HG03280 (cell line): ENCODE measurements around the gene CD8A.

Experiments
- ATAC-seq: cut with Tn5 transposase; IDR thresholded peaks from one replicate; pipeline ENCODE4 v1.9.1; 2021; ENCODE audit warnings: mild to moderate bottlenecking, moderate library complexity; ENCODE audit not compliant: unreplicated experiment

Gene CD8A

DNA sequence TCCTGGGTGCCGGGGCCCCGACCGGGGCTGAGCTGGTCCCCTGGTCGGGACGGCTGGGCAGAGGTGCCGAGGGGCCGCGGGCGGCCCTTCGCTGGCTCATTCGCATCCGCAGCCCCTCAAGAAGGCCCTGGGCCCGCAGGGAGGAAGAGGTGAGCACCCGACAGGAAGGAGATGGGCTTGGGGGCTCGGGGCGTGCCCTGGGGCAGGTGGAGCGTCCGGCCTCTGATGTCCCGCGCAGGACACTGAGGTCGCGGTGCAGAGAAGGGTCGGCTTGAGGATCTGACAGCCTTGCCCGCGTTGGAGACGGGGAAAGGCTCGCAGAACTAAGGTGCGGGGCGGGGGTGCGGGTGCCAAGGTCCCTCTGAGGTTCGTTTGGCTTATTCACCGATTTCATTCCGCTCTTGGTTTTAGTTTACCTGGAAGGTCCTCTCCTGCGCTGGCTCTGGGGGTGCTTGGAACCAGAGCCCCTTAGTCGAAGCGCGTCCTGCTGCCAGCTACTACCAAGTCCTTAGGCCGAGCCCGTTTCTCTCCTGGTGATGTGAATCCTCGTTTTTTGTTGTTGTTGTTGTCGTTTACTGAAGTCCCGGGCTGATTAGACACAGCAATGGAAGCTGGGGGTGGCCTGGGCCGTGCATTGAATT lies 18.9 kb upstream of the CD8A start:
- no peak for ATAC-seq

GRCh38 chr2:86808315-86809161 lies 17.8 kb upstream of the CD8A start:
- peak; percentile 93 for ATAC-seq

- no peak for ATAC-seq
Observed at GRCh38 chr2:86807468-86808275, 17.0 kb upstream of the CD8A start.

DNA sequence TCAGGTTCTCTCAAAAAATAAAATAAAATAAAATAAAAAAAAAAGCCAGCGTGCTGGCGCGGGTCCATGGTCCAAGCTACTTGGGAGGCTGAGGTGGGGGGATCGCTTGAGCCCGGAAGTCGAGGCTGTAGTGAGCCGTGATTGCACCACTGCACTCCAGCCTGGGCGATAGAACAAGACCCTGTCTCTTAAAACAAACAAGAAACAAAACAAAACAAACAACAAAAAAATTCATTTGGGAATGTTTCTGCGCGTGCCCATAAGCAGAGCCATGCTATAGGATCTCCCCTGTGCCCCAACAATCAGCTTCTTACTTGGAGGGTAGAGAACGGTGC lies 16.4 kb upstream of the CD8A start:
- ATAC-seq, result no peak

DNA sequence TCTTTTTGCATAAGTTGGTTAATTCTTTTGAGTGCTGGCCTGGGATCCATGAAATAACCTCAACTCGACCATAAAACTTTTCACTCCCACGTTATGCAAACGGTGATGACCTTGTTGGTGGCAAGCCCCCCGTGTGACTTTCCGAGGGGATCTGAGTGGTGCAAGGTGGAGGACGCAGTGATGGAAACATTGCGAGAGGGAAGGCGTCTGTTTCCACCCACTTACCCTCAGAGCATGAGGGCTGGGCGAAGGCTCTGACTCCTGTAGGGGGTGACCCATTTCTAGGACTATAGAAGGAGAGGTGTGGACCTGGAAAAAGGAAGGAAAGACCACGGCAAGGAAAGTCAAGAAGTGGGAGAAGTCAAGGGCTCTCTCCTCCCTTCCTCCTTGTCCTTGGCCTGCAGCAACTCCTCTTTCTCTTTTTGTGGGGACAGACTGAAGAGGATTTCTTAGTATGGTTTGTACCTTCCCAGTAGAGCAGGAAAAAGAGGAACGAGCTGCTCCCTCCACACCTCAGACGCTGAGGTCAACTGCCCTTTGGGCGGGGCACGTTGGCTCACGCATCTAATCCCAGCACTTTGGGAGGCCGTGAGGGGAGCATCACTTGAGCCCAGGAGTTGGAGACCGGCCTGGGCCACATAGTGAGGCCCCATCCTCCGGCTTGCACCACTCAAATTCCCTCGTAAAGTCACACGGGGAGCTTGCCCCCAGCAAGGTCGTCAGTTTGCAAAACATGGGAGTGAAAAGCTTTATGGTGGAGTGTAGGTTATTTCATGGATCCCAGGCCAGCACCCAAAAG lies 15.5 kb upstream of the CD8A start:
- ATAC-seq, result no peak

GRCh38 chr2:86800856-86801567 lies 10.3 kb upstream of the CD8A start:
- no peak for ATAC-seq

- no peak for ATAC-seq
Observed at GRCh38 chr2:86794861-86795260, 4.1 kb upstream of the CD8A start.

DNA sequence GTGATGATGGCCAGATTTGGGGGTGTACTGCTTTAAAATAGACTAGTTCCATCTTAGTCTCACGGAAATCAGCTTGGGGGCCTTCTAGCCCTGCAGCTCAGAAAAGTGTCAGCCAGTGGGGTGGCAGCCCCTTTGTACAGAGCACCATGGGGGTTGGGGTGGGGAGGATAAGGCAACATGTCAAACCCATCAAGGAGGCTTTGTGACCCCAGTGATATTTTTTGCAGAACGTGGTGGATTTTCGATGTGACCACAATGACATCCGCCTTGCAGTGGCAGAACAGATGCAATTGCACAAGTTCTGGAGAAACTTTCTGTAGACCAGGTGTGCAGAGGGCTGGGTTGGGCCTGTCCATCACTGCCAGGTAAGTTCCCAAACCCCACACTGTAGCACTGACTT lies 3.0 kb upstream of the CD8A start:
- ATAC-seq, result no peak

GRCh38 chr2:86791573-86791972 lies 860 bp upstream of the CD8A start:
- ATAC-seq, result no peak

DNA sequence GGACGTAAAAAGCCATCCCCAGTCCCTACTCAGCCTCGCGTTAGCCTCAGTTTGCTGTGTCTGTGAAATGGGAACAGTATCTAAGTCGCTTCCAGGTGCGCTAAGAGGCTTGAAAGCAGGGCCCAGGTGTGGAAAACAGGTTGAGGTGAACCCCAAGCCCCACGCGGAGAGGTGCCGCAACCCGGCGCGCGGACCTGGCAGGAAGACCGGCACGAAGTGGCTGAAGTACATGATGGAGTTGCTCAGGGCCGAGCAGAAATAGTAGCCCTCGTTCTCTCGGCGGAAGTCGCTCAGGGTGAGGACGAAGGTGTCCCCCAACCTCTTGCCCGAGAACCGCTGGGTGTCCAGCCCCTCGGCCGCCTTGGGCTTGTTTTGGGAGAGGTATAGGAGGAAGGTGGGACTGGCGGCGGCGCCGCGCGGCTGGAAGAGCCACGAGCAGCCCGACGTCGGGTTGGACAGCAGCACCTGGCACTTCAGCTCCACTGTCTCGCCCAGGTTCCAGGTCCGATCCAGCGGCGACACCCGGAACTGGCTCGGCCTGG lies 508 bp downstream of the CD8A start:
- no peak for ATAC-seq

GRCh38 chr2:86789687-86790133 lies 1.0 kb downstream of the CD8A start:
- no peak for ATAC-seq

GRCh38 chr2:86788881-86789686 lies 1.6 kb downstream of the CD8A start:
- ATAC-seq, result no peak

DNA sequence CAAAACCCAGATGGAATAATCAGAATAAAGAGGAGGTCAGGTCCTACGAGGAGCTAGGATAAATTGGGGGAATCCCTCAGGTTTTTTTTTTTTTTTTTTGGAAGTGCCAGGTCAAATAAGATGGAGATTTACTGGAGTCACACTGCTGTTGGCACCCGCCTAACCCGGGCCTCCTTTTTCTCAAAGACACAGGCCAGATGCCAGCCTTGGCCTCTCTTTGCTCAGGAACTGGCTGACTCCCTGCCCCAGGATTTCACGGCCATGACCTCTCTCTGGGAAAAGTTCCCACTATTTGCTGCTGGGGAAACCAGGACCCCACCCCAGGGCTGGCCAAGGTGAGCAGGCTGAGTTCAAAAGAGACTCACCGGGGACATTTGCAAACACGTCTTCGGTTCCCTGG lies 2.5 kb downstream of the CD8A start:
- ATAC-seq, result no peak

GRCh38 chr2:86787736-86788135 lies 3.0 kb downstream of the CD8A start:
- no peak for ATAC-seq

GRCh38 chr2:86786001-86786536 lies 4.6 kb downstream of the CD8A start:
- ATAC-seq, result no peak

DNA sequence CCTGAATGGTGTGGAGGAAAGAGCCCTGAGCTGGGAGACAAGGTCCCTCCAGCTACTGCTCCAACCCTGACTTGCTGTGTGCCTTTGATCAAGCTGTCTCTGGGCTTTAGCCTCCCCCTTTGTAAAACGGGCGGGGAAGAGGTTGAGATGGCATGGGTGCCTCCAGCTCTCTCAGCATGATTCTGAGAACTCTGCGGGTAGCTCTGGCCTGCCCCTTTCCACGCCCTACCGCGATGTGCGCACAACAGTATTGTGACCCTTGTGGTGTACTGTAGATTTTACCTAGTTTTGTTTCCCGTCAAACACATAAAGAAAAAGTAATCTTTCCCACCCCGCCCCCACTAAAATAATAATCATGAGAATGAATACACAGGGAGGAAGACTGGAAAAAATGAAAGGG lies 5.3 kb downstream of the CD8A start:
- ATAC-seq, result no peak

DNA sequence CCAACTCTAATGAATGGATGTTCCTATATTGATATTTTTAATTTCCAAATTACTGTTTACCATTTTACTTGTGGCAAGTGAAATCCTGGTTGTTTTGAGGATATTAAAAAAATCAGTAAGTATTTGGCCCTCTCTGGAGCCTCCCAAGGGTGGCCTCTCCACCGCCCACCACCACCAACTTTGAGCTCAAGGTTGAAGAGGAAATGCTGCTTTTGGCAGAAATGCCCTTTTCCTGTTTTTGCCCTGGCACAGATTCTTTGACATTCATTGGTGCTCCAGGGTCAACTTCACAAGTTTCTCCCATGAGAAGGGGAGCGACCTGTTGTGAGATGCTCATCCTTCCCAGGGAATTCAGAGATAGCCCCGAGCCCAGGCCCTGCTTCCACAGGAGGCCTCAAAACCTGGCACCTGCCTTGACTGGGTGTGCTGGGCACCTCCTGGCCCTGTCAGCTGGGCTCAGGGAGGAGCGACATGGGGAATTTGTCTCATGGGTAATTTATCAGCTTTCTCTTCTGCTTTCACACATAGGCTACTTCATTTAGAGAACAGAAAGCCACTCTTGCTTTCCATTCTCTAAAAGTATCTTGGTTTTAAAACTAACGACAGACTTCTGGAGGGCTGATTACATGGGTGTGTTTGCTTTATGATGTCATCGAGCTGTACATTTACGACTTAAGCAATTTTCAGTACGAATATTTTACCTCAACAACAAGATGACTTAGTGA lies 6.9 kb downstream of the CD8A start:
- ATAC-seq, result peak; percentile 87

DNA sequence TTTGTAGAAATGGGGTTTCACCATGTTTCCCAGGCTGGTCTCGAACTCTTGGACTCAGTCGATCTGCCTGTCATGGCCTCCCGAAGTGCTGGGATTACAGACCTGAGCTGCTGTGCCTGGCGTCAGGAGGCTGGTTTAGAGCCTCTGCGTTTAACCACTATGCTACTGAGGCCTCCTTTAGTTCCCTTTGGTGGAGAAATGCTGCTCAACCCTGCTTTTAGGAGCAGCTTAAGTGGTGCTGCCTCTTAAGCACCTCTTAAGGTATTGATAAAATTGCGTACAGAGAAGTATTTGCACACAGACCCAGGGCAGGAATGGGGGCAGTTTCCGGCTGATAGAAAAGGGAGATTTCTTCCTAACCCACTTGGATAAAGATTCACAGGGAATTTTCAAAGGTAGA lies 8.0 kb downstream of the CD8A start:
- no peak for ATAC-seq
